BJ (cell line): ENCODE results near the gene HOXC11. TPM values are rescaled to one million over a fixed set of nuclear protein-coding genes. Genes with fewer than 3 reads are reported as not detected.

Experiments used
- CTCF ChIA-PET: fragments of 350-600 bp; formaldehyde crosslinking; extraction: SDS; loops from one replicate; lab custom pipeline; 2021; ENCODE audit warnings: antibody characterized with exemption, inconsistent platforms; lab: Yijun Ruan, JAX
- POLR2A ChIA-PET: fragments of 300-600 bp; sonication (Branson Sonifier 250); formaldehyde crosslinking; extraction: SDS; loops from one replicate; lab custom pipeline; 2021; ENCODE audit warnings: antibody characterized with exemption; lab: Charles Lee
- DNase-seq: peaks from one replicate; pipeline ENCODE4 v3.0.0-alpha.2; 2011; ENCODE audit warnings: low read depth
- H3K27me3 ChIP-seq: 2 replicates; pipeline ENCODE4 v1.6.0; 2011; ENCODE audit warnings: low read length; ENCODE audit not compliant: control insufficient read depth, insufficient read depth
- H3K36me3 ChIP-seq: 2 replicates; pipeline ENCODE4 v1.5.1; 2011; ENCODE audit warnings: low read length; ENCODE audit not compliant: control insufficient read depth, insufficient read depth
- H3K4me3 ChIP-seq: 2 replicates; pipeline ENCODE4 v1.5.1; 2011; ENCODE audit warnings: low read depth, mild to moderate bottlenecking, control low read depth, low read length
- polyA minus RNA-seq: library from RNA; depleted of rRNA, polyadenylated mRNA; stranded (reverse); fragments of >200 nt; gene quantifications from 2 replicates; pipeline ENCODE4 v1.2.3, GENCODE V29; 2011; rRNA and poly(A)+ RNA removed
- polyA plus RNA-seq: library from polyadenylated mRNA; depleted of rRNA; stranded (reverse); fragments of >200 nt; gene quantifications from 2 replicates; pipeline ENCODE4 v1.2.3, GENCODE V29; 2011; rRNA removed
- TF ChIP-seq, protein P1 (sequence below): IDR thresholded peaks from 2 replicates; pipeline ENCODE4 v1.5.1; 2011; ENCODE audit warnings: low read depth, mild to moderate bottlenecking, control low read depth, inconsistent platforms, low read length, moderate library complexity; ENCODE audit not compliant: insufficient read depth

HOXC11 gene
- polyA plus RNA-seq (3.2 and 4.9 TPM in 2 replicates), polyA minus RNA-seq (2.7 and 2.9 TPM in 2 replicates)

DNA sequence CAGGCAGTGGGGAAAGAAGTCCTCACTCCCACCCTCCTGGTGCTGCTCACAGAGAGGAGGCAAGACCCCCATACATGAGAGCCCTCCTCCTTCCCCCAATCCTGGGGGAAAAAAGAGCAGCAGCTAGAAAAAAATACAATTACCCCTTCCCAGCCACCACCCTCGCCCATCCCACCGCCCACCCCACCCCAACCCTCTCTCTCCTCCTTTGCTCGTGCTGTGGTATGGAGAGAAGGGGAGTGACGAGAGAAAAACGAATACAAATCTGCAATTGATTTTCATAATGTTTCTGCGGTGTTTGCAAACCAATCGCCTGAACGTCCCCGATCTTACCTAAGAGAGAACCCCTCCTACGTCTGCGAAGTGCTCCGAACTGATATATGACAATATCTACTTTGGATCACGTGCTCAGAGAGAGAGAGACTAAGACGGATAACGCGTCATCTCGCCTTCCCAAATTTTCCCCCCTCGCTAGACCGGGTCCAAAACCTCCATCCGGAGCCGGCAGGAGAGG is at the start of gene HOXC11:
Gene HOXC11 (plus strand): TSS at position 405 of the 514 bp plus-strand sequence. CDS start 116 bp downstream, outside the sequence.
- H3K36me3 ChIP-seq, result no peaks in the 10 kb centered on the region
- CTCF ChIA-PET, result interaction anchor here (0.8 to 1.3 kb wide), 6 partner anchors 11 to 226 kb away, joined by 3 to 4 read pairs (median 4); partner anchors contain the start of gene HOXC10
- POLR2A ChIA-PET, result interaction anchor here (0.6 kb wide), 1 partner anchor 25 kb away, joined by 4 read pairs; no protein-coding TSS in a partner anchor
- peak within 1 kb of the TSS; percentile 64 for H3K4me3 ChIP-seq
- H3K27me3 ChIP-seq, result no peaks in the 10 kb centered on the region; the same call in none of the 2 replicates
- TF ChIP-seq, protein P1, sequence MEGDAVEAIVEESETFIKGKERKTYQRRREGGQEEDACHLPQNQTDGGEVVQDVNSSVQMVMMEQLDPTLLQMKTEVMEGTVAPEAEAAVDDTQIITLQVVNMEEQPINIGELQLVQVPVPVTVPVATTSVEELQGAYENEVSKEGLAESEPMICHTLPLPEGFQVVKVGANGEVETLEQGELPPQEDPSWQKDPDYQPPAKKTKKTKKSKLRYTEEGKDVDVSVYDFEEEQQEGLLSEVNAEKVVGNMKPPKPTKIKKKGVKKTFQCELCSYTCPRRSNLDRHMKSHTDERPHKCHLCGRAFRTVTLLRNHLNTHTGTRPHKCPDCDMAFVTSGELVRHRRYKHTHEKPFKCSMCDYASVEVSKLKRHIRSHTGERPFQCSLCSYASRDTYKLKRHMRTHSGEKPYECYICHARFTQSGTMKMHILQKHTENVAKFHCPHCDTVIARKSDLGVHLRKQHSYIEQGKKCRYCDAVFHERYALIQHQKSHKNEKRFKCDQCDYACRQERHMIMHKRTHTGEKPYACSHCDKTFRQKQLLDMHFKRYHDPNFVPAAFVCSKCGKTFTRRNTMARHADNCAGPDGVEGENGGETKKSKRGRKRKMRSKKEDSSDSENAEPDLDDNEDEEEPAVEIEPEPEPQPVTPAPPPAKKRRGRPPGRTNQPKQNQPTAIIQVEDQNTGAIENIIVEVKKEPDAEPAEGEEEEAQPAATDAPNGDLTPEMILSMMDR, result no peak
- DNase-seq, result no peak

DNA sequence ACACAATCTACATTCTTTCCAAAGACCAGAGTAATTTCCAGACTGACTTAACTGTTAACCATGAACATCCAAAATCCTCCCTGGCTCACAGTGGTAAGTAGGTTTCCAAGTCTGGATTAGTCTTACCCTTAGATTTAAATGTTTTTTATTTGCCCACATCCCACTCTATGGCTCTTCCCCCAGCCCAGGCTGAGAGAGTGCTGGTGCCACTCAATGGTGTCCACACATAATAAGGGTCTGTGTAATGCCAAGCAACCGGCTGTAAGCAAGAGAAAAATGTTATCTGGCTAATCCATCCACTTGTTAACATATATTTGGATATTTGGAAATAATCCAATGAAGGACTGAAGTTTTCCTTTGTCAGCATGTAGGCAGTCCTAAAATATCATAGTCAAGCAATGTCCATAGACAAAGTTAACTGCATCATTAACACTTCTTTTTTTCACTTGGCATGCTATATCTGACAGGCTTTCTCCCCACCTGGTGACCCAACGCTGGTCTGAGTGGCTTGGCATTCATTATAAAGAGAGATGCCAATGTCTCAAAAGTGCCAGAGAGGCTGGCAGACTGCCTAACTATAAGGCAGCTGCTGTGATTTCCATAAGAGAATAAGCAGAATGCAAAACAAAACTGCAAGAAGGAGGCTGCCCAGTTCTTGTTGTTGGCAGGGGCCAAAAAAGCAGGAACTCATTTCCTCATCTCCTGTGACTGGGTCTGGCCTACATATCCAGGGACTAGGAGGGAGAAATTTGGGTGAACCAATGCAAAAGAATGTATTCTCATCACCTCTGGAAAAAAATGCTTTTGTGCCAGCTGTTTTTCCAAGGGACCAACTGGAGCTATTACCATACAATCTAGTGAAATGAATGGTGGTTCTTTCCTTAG is 48.2 kb upstream of the HOXC11 start:
- CTCF ChIA-PET, result interaction anchor here (1.0 kb wide), 1 partner anchor 9 kb away, joined by 3 read pairs; no protein-coding TSS in a partner anchor
- Histone ChIP-seq H3K27me3 (peaks cover 49% of the 10 kb centered on the region), H3K36me3 (no peaks in the 10 kb centered on the region), H3K4me3 (no peak overlapping the region)
- TF ChIP-seq, protein P1, result no peak
- POLR2A ChIA-PET, result no interaction called here
- DNase-seq, result no peak

DNA sequence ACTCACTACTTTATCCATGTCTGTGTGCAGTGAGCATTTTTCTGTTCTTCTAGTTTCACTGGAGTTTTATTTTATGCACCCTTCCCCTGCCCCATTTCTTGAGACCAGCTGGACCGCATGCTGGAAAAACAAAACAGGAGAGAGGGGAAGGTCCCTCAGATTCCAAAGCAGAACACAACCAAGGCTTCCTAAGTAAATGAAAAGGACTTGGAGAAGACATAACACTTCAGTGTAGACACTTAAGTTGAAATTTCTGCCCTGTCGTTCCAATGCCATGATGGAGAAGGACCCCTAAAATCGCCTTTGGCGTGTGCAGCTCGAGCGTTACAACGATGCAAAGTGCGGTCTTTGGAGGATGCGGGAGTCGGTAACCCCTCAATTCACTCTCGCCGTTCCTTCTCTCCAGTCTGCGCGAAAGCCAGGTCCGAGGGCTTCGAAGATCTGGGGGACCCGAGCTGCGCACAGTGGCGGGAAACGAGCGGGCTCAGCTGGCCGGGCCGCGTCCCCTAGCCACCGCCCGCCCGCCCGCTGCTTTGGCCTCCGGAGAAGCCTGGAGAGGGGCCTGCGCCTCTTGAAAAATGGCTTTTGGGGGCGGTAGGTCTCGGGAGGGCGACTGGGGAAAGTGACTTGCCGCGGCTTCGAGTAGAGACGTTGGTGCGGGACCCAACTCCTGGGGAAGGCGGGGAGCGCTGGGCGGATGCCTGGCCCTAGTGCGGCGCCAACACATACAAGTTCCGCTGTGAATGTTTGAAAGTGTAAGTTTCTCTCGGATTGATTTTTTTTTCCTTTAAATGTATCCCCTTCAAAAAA is 45.5 kb upstream of the HOXC11 start:
- Histone ChIP-seq H3K36me3 (no peaks in the 10 kb centered on the region), H3K4me3 (no peak overlapping the region), H3K27me3 (peaks cover 66% of the 10 kb centered on the region)
- no peak for DNase-seq
- POLR2A ChIA-PET, result no interaction called here
- TF ChIP-seq, protein P1, result no peak
- CTCF ChIA-PET, result interaction anchor here (0.8 to 2.3 kb wide), 3 partner anchors 11 to 143 kb away, joined by 3 to 7 read pairs (median 7); partner anchors contain the start of gene HOXC13

DNA sequence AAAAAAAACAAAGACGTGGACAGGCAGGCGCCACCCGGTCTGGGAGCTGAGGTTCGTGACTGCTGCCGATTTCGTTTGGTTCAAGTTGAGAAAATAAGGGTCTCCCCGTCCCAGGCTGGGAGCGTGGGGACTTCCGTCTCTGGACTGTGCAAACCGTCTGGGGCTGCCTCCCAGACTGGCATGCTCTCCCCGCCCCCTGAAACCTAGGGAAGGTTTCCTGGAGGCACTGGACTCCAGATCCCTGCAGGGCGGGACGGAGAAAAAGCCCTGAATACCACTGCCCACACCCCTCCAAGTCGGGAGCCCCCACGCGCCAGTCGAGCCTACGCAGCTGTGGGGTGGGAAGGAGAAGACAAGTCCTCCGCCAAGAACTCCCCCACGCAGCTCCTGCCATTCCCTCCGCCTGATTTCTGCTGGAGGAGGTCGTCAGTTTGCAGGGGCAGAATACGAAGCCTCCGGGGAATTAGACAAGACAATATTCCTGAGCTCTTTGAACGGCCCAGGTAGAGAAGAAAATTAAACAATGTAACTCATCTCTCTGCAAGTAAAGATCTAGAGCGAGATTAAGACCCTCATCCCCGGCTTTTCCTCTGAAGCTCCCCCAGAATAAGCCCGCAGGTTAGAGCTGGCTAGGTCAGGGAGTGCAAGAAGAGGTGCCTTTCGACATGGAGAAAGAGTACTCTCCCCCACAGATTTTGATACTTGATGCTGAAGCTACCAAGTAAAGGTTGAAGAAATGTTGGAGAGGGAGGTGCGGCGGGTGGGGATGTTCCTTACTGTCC is 44.7 kb upstream of the HOXC11 start:
- no peaks in the 10 kb centered on the region for H3K36me3 ChIP-seq
- TF ChIP-seq, protein P1, result no peak
- CTCF ChIA-PET, result interaction anchor here (1.3 to 1.8 kb wide), 2 partner anchors 10 to 182 kb away, joined by 4 to 7 read pairs; partner anchors contain the start of gene HOXC13
- H3K4me3 ChIP-seq, result no peak overlapping the region
- DNase-seq, result no peak
- POLR2A ChIA-PET, result no interaction called here
- peaks cover 66% of the 10 kb centered on the region for H3K27me3 ChIP-seq
